ENCODE measurements around the gene LRRC26.

LRRC26 gene

DNA sequence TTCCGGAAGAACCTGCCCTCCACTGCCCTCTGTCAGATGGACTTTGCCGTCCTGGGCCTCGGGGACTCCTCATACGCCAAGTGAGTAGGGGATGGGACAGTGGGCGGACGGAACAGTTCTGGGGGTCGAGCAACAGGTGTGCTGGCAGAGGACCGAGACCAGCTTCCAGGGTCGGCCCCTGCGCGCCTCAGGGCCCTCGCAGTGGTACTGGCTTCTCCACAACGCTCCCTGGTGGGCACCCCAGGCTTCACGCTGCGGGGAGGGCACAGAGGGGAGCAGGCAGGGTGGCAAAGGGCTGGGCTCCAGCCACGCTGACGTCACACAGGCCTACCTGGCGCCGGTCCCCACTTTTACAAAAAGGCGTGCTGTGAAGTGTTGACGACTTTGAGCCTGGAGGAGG lies 42.7 kb upstream of the LRRC26 start:
- Histone ChIP-seq H3K4me3 (ENCODE audit: low read depth in 1 of 2, low read length in 2 of 2) (no peak overlapping the region), H3K4me1 (ENCODE audit: control insufficient read depth in 1 of 2, insufficient read depth in 2 of 2, low read length in 2 of 2) (peaks cover 0 to 10% of the 10 kb centered on the region in 2 donors), H3K27ac (ENCODE audit: low read depth, low read length) (no peak overlapping the region), H3K9me3 (ENCODE audit: control insufficient read depth in 1 of 2, low read length in 2 of 2) (no peaks in the 10 kb centered on the region), H3K36me3 (ENCODE audit: control insufficient read depth in 1 of 2, insufficient read depth in 2 of 2, low read length in 2 of 2) (peaks cover 0 to 11% of the 10 kb centered on the region in 2 donors), H3K27me3 (ENCODE audit: control insufficient read depth in 1 of 2, insufficient read depth in 2 of 2, low read length in 2 of 2) (no peaks in the 10 kb centered on the region), H3K9ac (ENCODE audit: low read depth in 1 of 2, low read length in 2 of 2) (no peak overlapping the region)

DNA sequence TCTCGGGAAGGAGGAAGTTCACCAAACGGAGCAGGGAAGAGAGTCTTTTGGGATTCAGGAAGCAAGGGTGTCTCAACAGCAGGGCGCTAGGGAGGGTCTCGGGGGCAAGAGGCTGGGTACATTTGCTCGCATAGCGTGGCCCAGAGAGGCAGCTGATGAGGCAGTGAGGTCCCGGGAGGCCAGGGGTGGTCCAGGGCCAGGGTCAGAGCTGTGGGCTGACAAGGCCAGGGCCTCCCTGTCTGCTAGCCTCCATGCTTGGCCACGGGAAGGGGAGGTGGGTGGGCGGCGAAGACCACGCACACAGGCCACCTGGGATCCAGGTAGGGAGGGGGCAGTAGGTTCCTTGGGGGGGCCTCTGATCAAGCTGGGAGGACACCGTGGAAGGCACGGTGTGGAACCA lies 41.7 kb upstream of the LRRC26 start:
- Histone ChIP-seq H3K27me3 (ENCODE audit: control insufficient read depth in 1 of 2, insufficient read depth in 2 of 2, low read length in 2 of 2) (no peaks in the 10 kb centered on the region), H3K36me3 (ENCODE audit: control insufficient read depth in 1 of 2, insufficient read depth in 2 of 2, low read length in 2 of 2) (peaks cover 0 to 17% of the 10 kb centered on the region in 2 donors), H3K9me3 (ENCODE audit: control insufficient read depth in 1 of 2, low read length in 2 of 2) (no peaks in the 10 kb centered on the region), H3K27ac (ENCODE audit: low read depth, low read length) (no peak overlapping the region), H3K4me1 (ENCODE audit: control insufficient read depth in 1 of 2, insufficient read depth in 2 of 2, low read length in 2 of 2) (peaks cover 5 to 10% of the 10 kb centered on the region in 2 donors), H3K9ac (ENCODE audit: low read depth in 1 of 2, low read length in 2 of 2) (no peak overlapping the region), H3K4me3 (ENCODE audit: low read depth in 1 of 2, low read length in 2 of 2) (no peak overlapping the region)

DNA sequence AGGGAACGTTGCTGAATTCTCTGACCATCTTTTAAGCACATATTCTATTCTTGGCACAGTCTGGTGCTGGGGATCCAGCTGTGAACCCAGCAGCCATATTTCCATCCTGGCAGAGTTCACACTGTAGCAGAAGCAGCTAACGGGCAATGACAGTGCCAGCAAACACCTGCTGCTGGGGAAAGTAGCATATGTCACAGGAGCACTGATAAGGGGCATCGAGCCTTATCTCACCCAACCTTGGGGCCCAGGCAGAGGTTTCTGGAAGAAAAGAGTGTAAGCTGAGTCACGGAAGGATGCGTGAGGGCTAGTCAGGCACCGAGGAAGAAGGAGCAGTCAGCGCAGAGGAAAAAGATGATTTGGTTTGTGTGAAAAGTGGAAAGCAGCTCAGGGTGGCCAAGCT lies 36.8 kb upstream of the LRRC26 start:
- Histone ChIP-seq H3K4me1 (ENCODE audit: control insufficient read depth in 1 of 2, insufficient read depth in 2 of 2, low read length in 2 of 2) (peaks cover 34 to 48% of the 10 kb centered on the region in 2 donors), H3K9ac (ENCODE audit: low read depth in 1 of 2, low read length in 2 of 2) (peak overlapping the region; percentile 83 to 95), H3K4me3 (ENCODE audit: low read depth in 1 of 2, low read length in 2 of 2) (peak overlapping the region; percentile 99), H3K9me3 (ENCODE audit: control insufficient read depth in 1 of 2, low read length in 2 of 2) (no peaks in the 10 kb centered on the region), H3K27ac (ENCODE audit: low read depth, low read length) (no peak overlapping the region), H3K27me3 (ENCODE audit: control insufficient read depth in 1 of 2, insufficient read depth in 2 of 2, low read length in 2 of 2) (no peaks in the 10 kb centered on the region), H3K36me3 (ENCODE audit: control insufficient read depth in 1 of 2, insufficient read depth in 2 of 2, low read length in 2 of 2) (peaks cover 0 to 9% of the 10 kb centered on the region in 2 donors)

- no peaks in the 10 kb centered on the region for H3K9me3 ChIP-seq (ENCODE audit: control insufficient read depth in 1 of 2, low read length in 2 of 2)
- peaks cover 0 to 9% of the 10 kb centered on the region in 2 donors for H3K36me3 ChIP-seq (ENCODE audit: control insufficient read depth in 1 of 2, insufficient read depth in 2 of 2, low read length in 2 of 2)
- H3K4me1 ChIP-seq (ENCODE audit: control insufficient read depth in 1 of 2, insufficient read depth in 2 of 2, low read length in 2 of 2), result peaks cover 40 to 53% of the 10 kb centered on the region in 2 donors
- H3K4me3 ChIP-seq (ENCODE audit: low read depth in 1 of 2, low read length in 2 of 2), result peak within 1 kb of the TSS; percentile 99
- H3K9ac ChIP-seq (ENCODE audit: low read depth in 1 of 2, low read length in 2 of 2), result peak within 1 kb of the TSS; percentile 83 to 95
- peak within 1 kb of the TSS; percentile 70 for H3K27ac ChIP-seq (ENCODE audit: low read depth, low read length)
- no peaks in the 10 kb centered on the region for H3K27me3 ChIP-seq (ENCODE audit: control insufficient read depth in 1 of 2, insufficient read depth in 2 of 2, low read length in 2 of 2)
Observed at GRCh38 chr9:137205126-137206069, 35.5 kb upstream of the LRRC26 start, which contains the start of the genes NDOR1 and TMEM203. Gene NDOR1, plus strand, starts transcription at chr9:137205700. Its CDS starts 78 bp downstream, at chr9:137205778. Gene TMEM203, minus strand, starts transcription at chr9:137205648. Its CDS starts 234 bp downstream, at chr9:137205414.

DNA sequence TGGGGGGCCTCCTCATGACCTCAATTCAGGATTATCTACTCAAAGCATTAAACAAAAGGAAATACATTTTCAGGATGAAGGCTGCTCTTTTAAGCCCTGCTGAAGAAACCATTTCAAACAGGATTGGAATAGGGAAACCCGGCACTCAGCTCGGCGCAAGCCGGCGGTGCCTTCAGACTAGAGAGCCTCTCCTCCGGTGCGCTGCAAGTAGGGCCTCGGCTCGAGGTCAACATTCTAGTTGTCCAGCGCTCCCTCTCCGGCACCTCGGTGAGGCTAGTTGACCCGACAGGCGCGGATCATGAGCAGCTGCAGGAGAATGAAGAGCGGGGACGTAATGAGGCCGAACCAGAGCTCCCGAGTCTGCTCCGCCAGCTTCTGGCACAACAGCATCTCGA lies 34.9 kb upstream of the LRRC26 start:
- peak overlapping the region; percentile 99 for H3K4me3 ChIP-seq (ENCODE audit: low read depth in 1 of 2, low read length in 2 of 2)
- peaks cover 40 to 53% of the 10 kb centered on the region in 2 donors for H3K4me1 ChIP-seq (ENCODE audit: control insufficient read depth in 1 of 2, insufficient read depth in 2 of 2, low read length in 2 of 2)
- H3K9ac ChIP-seq (ENCODE audit: low read depth in 1 of 2, low read length in 2 of 2), result peak overlapping the region; percentile 83 to 95
- peaks cover 0 to 9% of the 10 kb centered on the region in 2 donors for H3K36me3 ChIP-seq (ENCODE audit: control insufficient read depth in 1 of 2, insufficient read depth in 2 of 2, low read length in 2 of 2)
- no peak overlapping the region for H3K27ac ChIP-seq (ENCODE audit: low read depth, low read length)
- no peaks in the 10 kb centered on the region for H3K9me3 ChIP-seq (ENCODE audit: control insufficient read depth in 1 of 2, low read length in 2 of 2)
- H3K27me3 ChIP-seq (ENCODE audit: control insufficient read depth in 1 of 2, insufficient read depth in 2 of 2, low read length in 2 of 2), result no peaks in the 10 kb centered on the region

DNA sequence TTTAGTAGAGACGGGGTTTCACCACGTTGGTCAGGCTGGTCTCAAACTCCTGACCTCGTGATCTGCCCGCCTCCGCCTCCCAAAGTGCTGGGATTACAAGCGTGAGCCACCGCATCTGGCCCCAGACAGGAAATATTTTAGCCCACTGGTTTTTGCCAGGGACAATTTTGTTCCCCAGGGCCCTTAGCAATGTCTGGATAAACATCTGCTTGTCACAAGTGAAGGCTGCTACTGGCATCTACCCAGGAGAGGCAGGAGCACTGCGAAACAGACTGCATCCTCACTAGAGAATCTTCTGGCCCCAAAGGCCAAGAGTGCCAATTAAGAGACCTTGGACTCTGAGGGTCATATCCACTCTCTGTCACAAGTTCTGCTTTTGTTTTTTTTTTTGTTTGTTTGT lies 33.1 kb upstream of the LRRC26 start:
- H3K27me3 ChIP-seq (ENCODE audit: control insufficient read depth in 1 of 2, insufficient read depth in 2 of 2, low read length in 2 of 2), result no peaks in the 10 kb centered on the region
- H3K4me1 ChIP-seq (ENCODE audit: control insufficient read depth in 1 of 2, insufficient read depth in 2 of 2, low read length in 2 of 2), result peaks cover 46 to 69% of the 10 kb centered on the region in 2 donors
- H3K9me3 ChIP-seq (ENCODE audit: control insufficient read depth in 1 of 2, low read length in 2 of 2), result no peaks in the 10 kb centered on the region
- no peak overlapping the region for H3K9ac ChIP-seq (ENCODE audit: low read depth in 1 of 2, low read length in 2 of 2)
- H3K4me3 ChIP-seq (ENCODE audit: low read depth in 1 of 2, low read length in 2 of 2), result no peak overlapping the region
- peaks cover 0 to 6% of the 10 kb centered on the region in 2 donors for H3K36me3 ChIP-seq (ENCODE audit: control insufficient read depth in 1 of 2, insufficient read depth in 2 of 2, low read length in 2 of 2)
- no peak overlapping the region for H3K27ac ChIP-seq (ENCODE audit: low read depth, low read length)

GRCh38 chr9:137201205-137201868 lies 31.5 kb upstream of the LRRC26 start:
- peak overlapping the region; percentile 81 for H3K4me3 ChIP-seq (ENCODE audit: low read depth in 1 of 2, low read length in 2 of 2)
- H3K27me3 ChIP-seq (ENCODE audit: control insufficient read depth in 1 of 2, insufficient read depth in 2 of 2, low read length in 2 of 2), result no peaks in the 10 kb centered on the region
- peaks cover 42 to 63% of the 10 kb centered on the region in 2 donors for H3K4me1 ChIP-seq (ENCODE audit: control insufficient read depth in 1 of 2, insufficient read depth in 2 of 2, low read length in 2 of 2)
- peak overlapping the region; percentile 70 for H3K27ac ChIP-seq (ENCODE audit: low read depth, low read length)
- peak overlapping the region; percentile 61 to 88 for H3K9ac ChIP-seq (ENCODE audit: low read depth in 1 of 2, low read length in 2 of 2)
- H3K9me3 ChIP-seq (ENCODE audit: control insufficient read depth in 1 of 2, low read length in 2 of 2), result no peaks in the 10 kb centered on the region
- no peaks in the 10 kb centered on the region for H3K36me3 ChIP-seq (ENCODE audit: control insufficient read depth in 1 of 2, insufficient read depth in 2 of 2, low read length in 2 of 2)

DNA sequence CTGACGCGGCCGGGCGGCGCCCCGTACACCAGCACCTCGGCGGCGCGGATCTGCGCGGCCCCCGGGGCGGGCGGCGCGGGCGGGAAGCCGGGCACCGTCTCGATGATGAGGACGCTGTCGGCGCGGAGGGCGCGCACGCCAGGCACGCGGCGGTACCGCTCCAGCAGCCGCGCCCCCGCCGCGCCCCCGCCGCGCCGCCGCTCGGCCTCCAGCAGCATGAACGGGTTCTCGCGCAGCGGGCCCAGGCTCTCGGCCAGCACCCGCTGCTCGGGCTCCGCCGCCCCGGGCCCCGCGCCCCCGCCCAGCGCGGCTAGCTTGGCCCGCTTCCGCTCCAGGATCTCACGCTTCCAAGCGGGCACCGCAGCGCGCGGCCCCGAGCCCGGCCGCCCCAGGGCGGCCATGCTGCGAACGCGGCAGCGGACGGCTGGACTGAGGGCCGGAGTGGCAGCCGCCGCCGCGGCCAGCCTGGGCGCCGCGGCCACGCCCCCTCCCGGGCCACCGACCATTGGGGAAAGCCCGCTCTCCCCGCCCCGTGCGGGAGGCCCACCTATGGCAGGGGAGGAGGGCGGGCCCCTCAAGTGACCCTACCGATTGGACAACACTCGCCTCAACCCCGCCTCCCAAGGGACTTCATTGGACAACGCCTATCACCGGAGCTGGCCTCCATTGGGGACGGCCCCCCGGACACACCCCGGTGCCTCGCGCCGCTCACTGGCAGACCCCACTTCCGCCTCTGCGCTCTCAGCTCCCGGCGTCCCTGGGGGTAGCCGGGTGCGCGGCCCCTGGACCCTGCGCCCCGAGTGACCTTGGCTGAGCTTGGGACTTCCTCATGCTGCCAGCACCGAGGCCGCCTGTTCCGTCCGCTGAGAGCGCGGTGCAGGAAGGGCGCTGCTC lies 30.7 kb upstream of the LRRC26 start, which contains the start of gene TPRN:
Gene TPRN (minus strand): TSS at position 431 of the 894 bp plus-strand sequence. CDS start 30 bp downstream, at position 401.
- H3K9me3 ChIP-seq (ENCODE audit: control insufficient read depth in 1 of 2, low read length in 2 of 2), result no peaks in the 10 kb centered on the region
- peak within 1 kb of the TSS; percentile 83 for H3K27ac ChIP-seq (ENCODE audit: low read depth, low read length)
- peaks cover 43 to 64% of the 10 kb centered on the region in 2 donors for H3K4me1 ChIP-seq (ENCODE audit: control insufficient read depth in 1 of 2, insufficient read depth in 2 of 2, low read length in 2 of 2)
- no peaks in the 10 kb centered on the region for H3K36me3 ChIP-seq (ENCODE audit: control insufficient read depth in 1 of 2, insufficient read depth in 2 of 2, low read length in 2 of 2)
- peak within 1 kb of the TSS; percentile 69 to 88 for H3K9ac ChIP-seq (ENCODE audit: low read depth in 1 of 2, low read length in 2 of 2)
- H3K27me3 ChIP-seq (ENCODE audit: control insufficient read depth in 1 of 2, insufficient read depth in 2 of 2, low read length in 2 of 2), result no peaks in the 10 kb centered on the region
- peak within 1 kb of the TSS; percentile 81 for H3K4me3 ChIP-seq (ENCODE audit: low read depth in 1 of 2, low read length in 2 of 2)

GRCh38 chr9:137199411-137200121 lies 29.7 kb upstream of the LRRC26 start:
- H3K9ac ChIP-seq (ENCODE audit: low read depth in 1 of 2, low read length in 2 of 2), result peak overlapping the region; percentile 69 to 85

More at GRCh38 chr9:137199411-137200121, 29.7 kb upstream of the LRRC26 start:
- peak overlapping the region; percentile 83 for H3K27ac ChIP-seq (ENCODE audit: low read depth, low read length)
- H3K9me3 ChIP-seq (ENCODE audit: control insufficient read depth in 1 of 2, low read length in 2 of 2), result no peaks in the 10 kb centered on the region
- no peaks in the 10 kb centered on the region for H3K27me3 ChIP-seq (ENCODE audit: control insufficient read depth in 1 of 2, insufficient read depth in 2 of 2, low read length in 2 of 2)
- H3K4me3 ChIP-seq (ENCODE audit: low read depth in 1 of 2, low read length in 2 of 2), result peak overlapping the region; percentile 72 to 76
- H3K36me3 ChIP-seq (ENCODE audit: control insufficient read depth in 1 of 2, insufficient read depth in 2 of 2, low read length in 2 of 2), result no peaks in the 10 kb centered on the region
- peaks cover 49 to 70% of the 10 kb centered on the region in 2 donors for H3K4me1 ChIP-seq (ENCODE audit: control insufficient read depth in 1 of 2, insufficient read depth in 2 of 2, low read length in 2 of 2)

All from duodenal mucosa (tissue), 2 donors.